GM18873 (cell line): Measurements from ENCODE around the gene GLP1R.

Experiments used
- ATAC-seq: cut with Tn5 transposase; IDR thresholded peaks from one replicate; pipeline ENCODE4 v1.9.1; 2021; ENCODE audit warnings: mild to moderate bottlenecking, moderate library complexity, moderate number of reproducible peaks; ENCODE audit not compliant: unreplicated experiment, low FRiP score

Gene GLP1R

DNA sequence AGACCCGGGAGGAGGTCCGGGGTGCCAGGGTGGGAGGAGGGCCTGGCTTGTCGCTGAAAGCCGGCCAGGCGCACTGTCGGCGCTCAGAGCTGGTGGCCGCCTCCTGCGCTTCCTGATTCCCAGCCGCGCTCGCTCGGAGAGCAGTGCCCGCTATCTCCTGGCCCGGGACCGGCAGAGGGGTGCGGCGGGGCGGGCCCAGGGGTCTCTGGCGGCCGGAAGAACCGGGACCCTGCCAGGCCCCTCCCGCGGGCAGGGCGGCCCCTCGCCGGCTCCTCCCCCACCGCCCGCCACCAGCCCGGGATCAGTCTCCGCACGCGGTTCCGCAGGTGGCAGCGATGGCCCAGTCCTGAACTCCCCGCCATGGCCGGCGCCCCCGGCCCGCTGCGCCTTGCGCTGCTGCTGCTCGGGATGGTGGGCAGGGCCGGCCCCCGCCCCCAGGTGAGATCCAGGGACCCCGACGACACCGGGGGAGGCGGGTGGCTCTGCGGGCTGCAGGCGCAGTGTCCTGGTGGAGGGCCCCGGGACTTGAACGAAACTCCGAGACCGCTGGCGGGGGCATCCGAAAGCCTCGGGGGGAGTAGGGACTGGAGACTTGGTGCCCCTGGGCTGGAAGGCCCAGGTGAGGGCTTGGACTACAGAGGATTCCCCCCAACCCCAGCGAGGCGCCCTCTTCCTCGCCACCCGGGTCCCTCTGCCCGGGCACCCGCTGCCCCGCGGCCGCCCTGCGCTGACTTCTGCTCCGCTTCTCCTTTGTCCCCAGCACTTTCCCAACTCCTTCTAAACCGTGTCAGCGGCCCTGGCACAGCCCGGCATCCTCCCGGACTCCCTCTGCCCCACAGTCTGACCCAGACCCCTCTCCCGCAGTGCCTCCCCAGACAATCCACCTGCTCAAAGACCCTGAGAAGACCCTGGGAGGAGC is at the start of gene GLP1R:
TSS of gene GLP1R (plus strand) at position 301 of the 919 bp plus-strand sequence. CDS start at position 361, 60 bp downstream.
- no peak for ATAC-seq

DNA sequence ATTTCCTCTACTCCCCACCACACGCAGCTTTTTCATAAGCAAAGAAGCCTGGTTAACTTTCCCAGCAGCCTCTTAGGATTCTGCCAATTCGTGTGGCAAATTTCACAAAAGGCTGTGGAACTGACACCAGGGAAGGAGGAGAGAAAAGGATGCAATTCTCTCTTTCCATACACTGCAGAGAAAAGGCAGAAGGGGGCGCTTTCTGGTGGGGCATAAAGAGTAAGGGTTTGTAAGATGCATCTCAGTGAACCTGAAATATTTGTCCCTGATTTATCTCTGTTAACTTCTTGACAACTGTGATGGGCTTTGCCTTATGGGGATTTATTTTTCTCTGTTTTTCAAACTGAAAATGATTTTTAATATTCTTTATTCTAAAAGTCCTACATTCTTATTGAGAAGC is 45.5 kb upstream of the GLP1R start:
- no peak for ATAC-seq

DNA sequence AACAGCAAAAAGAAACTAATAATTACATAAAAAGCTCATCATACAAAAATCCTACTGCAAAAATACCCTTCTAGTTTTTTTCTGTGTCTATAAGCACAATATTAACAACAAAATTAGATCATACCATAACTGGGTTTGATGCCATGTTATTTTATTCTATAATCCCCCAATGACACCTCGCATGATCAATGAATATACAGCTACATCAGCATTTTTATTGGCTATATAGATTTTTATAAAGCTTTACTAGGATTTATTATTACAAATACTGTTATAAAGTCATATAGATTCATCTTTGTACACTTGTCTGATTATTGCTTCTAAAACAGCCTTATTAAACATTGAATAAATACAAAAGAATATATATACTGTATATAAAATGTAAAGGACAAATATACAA is 45.1 kb upstream of the GLP1R start:
- no peak for ATAC-seq

DNA sequence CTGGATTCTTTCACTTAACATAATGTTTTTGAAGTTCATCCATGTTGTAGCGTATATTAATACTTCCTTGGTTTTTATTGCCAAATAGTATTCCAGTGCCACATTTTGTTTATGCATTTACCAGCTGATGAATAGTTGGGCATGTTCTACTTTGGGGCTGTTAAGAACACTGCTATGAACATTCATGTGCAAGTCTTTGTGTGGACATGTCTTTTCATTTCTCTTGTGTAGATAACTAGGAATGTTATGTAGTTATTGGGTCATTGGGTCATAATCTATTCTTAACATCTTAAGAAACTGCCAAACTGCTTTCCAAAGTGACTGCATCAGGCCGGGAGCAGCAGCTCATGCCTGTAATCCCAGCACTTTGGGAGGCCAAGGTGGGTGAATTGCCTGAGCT is 43.8 kb upstream of the GLP1R start:
- ATAC-seq, result no peak

DNA sequence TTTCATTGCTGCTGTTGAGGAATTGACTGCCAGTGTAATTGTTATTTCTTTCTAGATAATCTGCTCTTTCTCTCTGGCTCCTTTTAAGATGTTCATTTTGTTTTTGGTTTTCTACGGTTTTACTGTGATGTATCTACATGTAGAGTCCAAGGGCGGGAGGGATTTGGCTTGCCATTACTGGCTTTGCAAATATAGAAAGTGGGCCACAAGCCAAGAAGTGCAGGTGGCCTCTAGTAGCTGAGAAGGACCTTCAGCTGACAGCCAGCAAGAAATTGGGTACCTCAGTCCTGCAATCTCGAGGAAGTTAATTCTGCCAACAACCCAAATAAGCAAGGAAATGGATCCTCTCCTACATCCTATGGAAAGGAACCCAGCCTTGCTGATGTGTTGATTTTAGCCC is 42.8 kb upstream of the GLP1R start:
- ATAC-seq, result no peak

DNA sequence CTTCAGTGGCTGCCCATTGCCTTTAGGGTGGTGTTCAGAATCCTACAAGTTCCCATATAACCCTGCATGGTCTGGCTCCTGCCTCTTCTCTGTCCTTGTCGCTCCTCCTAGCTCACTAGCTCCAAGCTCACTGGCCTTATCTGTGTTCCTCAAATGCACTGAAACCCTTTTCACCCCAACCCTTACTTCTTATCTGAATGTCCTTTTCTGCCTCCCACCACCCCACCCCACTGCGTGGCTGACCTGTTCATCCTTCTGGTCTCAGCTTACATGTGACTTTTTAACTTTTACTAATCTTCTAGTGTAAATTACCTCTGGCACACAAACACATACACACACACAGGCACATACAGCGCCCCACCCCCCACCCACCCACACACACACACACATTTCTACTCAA is 41.0 kb upstream of the GLP1R start:
- no peak for ATAC-seq

DNA sequence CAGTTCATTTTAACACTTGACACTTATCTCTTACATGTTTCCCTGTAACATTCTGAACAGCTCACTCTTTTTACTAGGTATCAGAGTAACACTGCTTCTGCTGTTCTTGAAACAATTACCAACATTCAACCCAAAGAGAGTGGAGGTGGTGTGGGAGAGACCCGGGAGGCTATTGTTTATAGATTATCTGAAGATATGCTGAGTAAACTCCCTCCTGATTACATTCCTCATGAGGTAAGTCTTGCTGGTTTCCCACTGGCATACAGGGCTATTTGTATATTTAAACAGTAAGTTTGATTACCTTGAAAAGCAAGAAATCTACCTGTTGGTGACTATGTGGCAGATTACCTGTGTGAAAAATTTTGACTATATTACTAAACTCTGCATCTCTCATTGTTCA is 39.8 kb upstream of the GLP1R start:
- no peak for ATAC-seq

DNA sequence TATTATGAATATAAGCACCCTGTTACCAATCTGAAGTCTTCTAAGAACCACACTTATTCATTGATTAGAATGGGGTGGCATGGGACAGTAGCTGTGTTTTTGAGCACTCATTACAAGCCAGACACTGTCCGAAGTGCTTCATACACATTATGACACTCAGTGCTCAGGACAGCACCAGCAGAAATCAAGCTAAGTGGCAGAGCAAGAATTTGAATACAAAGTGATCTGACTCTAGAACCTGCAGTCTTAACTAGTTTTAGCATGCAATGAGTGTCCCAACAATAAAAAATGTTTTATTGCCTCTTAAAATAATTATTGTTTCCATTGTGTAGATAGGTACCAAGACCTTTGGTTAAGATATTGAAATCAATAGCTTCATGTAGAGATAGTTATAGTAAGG is 39.1 kb upstream of the GLP1R start:
- ATAC-seq, result no peak

GRCh38 chr6:39016839-39017546 is 31.6 kb upstream of the GLP1R start:
- ATAC-seq, result no peak

DNA sequence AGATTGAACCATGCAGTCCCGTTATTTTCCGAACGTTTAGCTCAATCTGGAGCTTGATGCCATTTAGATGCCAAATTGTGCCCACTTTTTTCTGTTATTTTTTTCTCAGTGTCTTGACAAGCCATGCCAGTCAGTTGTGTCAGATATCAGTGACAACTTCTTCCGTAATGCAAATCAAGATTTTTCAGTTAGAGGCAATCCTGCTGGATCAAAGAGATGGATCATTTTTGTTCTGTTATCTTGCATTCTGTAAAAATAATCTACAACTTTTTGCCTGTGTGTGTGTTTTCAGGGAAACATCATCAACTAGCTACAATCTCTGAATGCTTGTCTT is 31.1 kb upstream of the GLP1R start:
- ATAC-seq, result no peak

GRCh38 chr6:39018103-39018502 is 30.5 kb upstream of the GLP1R start:
- no peak for ATAC-seq

- ATAC-seq, result no peak
These were observed 28.4 kb upstream of the GLP1R start for GRCh38 chr6:39020136-39020535.

DNA sequence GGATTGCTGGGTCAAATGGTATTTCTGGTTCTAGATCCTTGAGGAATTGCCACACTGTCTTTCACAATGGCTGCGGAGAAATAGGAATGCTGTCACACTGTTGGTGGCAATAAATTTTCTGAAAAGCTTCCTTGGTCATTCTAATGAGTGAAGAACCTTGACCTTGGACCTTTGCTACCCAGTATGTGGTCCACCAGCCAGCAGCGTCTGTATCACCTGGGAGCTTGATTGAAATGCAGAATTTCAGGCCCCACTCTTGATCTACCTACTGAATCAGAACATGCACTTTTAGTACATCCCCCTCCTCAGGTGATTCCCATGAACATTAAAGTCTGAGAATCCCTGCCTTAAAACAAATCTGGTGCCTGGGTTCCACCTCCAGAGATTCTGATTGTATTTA is 27.5 kb upstream of the GLP1R start:
- no peak for ATAC-seq

GRCh38 chr6:39021779-39022178 is 26.8 kb upstream of the GLP1R start:
- no peak for ATAC-seq

- ATAC-seq, result no peak
These were observed 22.4 kb upstream of the GLP1R start for GRCh38 chr6:39026175-39026574.

DNA sequence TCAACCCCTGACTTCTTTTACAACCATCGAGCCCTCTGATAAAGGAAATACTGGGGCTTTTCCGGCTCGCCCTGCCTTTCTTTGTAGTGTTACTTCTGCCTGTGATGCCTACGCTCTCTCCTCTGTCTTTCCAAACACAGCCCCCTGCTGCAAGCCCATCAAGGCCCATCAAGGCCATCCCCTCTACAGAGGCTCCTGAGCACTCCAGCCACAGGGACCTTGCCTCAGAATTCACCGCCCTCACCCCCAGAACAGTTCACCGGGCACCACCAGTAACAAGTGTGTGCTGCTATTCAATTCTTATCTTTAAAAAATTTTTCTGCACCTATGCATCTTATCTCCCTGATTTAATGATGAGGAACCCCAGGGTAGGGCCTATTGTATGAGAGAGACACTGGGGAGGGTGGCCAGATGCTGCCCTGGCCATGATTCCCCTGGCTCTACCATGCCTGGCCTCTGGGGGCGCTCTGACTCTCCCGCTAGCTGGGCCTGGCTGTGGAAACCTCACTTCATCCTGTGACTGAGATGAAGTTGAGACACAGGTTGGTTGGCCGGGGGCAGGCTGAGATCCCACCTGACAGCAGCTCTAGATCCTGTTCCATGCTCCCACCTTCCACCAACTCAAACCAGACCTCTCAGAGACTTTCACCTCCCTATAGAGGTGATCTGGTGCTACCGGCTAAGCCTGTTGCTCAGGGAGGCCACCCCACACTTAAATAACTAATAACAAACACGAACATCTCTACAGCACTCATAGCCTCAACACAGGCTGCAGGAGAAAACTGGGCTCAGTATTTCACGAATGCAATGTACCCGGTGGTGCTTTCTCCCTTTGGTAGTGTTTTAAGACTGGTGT is 19.2 kb upstream of the GLP1R start:
- ATAC-seq, result no peak

DNA sequence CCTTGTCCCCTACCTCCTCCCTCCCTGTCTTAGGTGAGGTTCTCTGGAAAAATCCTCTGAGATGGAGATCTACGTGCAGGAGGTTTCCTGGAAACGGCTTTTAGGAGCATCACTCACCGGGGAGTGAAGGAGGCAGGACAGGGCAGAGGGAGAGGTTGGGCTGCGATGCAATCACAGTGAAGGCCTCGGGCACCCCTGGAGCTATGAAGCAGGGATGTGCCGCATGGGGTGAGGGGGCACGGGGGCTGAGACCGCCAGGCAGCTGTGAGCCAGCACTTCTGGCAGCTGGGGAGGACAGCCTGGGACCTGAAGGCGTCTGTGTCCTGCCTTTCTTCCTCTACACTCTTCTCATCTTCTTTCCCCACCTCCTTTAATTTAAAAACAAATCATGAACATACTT is 12.9 kb upstream of the GLP1R start:
- no peak for ATAC-seq

GRCh38 chr6:39037082-39037508 is 11.5 kb upstream of the GLP1R start:
- ATAC-seq, result no peak

DNA sequence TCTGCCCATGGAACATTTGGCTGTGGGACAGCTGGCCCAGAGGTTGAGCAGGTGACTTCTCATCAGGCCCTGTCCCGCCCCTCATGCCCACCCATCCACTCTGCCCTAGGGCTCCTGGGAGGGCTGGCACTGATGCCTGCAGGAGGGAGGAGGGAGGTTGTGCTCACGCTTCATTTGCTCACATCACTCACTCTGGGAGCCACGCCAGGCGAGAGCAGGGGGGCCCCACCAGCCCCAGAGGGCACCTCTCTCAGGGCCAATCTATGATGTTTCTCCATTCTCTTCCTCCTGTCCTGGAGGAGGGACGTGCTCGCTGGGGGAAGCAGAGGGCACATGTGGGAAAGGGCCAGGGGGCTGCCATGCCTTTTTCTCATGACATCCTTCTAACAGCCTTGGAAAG is 10.9 kb upstream of the GLP1R start:
- no peak for ATAC-seq

- no peak for ATAC-seq
These were observed 8.4 kb upstream of the GLP1R start for GRCh38 chr6:39040080-39040673.

GRCh38 chr6:39041072-39041471 is 7.5 kb upstream of the GLP1R start:
- no peak for ATAC-seq
